ENCODE data around the gene CATSPER4. TPM values are rescaled to one million over a fixed set of nuclear protein-coding genes. Genes with fewer than 3 reads are reported as not detected.
A peak's percentile ranks its signal among the peaks of the same experiment; 100 is the strongest.

Gene CATSPER4
- total RNA-seq, 1 experiment from 2014 or later: 0.20 TPM

DNA sequence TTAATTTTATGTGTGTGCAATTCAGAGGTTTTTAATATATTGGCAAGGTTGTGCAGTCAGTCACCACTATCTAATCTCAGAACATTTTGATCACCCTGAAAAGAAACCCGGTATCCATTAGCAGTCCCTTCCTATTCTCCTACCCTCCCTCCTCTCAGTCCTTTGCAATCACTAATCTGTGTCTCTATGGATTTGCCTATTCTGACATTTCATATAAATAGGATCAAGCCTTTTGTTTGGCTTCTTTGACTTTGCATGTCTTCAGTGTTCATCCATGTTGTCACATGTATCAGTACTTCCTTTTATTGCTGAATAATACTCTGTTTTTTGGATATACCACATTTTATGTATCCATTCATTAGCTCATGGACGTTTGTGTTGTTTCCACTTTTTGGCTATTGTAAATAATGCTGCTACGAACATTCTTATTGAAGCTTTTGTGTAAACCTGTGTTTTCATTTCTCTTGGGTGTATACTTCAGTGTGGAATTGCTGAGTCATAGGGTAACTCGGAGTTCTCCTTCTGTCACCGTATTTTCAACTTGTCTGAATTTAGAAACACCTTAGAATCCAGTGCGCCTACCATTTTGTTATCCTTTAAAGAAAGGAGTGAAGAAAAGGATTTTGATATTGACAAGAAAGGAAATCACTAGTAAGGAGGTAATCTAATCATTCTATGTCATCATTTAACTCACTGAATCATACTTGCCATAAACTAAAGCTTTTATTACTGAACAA lies 47.0 kb downstream of the CATSPER4 start:
- Mint-ChIP-seq H3K4me3 (ENCODE audit: unreplicated experiment) (no peak overlapping the region), H3K36me3 (ENCODE audit: insufficient read depth, unreplicated experiment) (peaks cover 13% of the 10 kb centered on the region), H3K27me3 (ENCODE audit: insufficient read depth, unreplicated experiment) (no peaks in the 10 kb centered on the region), H3K27ac (ENCODE audit: unreplicated experiment) (peak overlapping the region; percentile 35), H3K9me3 (ENCODE audit: unreplicated experiment) (no peaks in the 10 kb centered on the region), H3K4me1 (ENCODE audit: low read depth, unreplicated experiment) (peaks cover 23% of the 10 kb centered on the region)
- Histone ChIP-seq H3K4me1 (peaks cover 7% of the 10 kb centered on the region), H3K36me3 (ENCODE audit: control insufficient read depth, insufficient read depth, low read length) (no peaks in the 10 kb centered on the region), H3K27me3 (replicated peaks; ENCODE audit: control insufficient read depth, insufficient read depth, low read length) (no peaks in the 10 kb centered on the region), H3K9me3 (no peaks in the 10 kb centered on the region), H3K4me3 (ENCODE audit: low read depth, low read length) (no peak overlapping the region)
- CTCF ChIA-PET: interaction anchor here (1.0 kb wide), 1 partner anchor 68 kb away, joined by 5 read pairs; the partner anchor contains the start of gene ZNF593
- POLR2A ChIA-PET: no interaction called here
- TF ChIP-seq, protein P1, sequence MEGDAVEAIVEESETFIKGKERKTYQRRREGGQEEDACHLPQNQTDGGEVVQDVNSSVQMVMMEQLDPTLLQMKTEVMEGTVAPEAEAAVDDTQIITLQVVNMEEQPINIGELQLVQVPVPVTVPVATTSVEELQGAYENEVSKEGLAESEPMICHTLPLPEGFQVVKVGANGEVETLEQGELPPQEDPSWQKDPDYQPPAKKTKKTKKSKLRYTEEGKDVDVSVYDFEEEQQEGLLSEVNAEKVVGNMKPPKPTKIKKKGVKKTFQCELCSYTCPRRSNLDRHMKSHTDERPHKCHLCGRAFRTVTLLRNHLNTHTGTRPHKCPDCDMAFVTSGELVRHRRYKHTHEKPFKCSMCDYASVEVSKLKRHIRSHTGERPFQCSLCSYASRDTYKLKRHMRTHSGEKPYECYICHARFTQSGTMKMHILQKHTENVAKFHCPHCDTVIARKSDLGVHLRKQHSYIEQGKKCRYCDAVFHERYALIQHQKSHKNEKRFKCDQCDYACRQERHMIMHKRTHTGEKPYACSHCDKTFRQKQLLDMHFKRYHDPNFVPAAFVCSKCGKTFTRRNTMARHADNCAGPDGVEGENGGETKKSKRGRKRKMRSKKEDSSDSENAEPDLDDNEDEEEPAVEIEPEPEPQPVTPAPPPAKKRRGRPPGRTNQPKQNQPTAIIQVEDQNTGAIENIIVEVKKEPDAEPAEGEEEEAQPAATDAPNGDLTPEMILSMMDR (IDR thresholded peaks at IDR 0.05; ENCODE audit: insufficient read depth in 1 of 2, low read depth in 1 of 2, low read length in 1 of 2, severe bottlenecking in 1 of 2, unreplicated experiment in 1 of 2): no peak
- BruUV-seq (replicated peaks): no TSS peak
- no peak for DNase-seq
- intact Hi-C loops (cut with micrococcal nuclease; ENCODE audit: unreplicated experiment): no loop called here

DNA sequence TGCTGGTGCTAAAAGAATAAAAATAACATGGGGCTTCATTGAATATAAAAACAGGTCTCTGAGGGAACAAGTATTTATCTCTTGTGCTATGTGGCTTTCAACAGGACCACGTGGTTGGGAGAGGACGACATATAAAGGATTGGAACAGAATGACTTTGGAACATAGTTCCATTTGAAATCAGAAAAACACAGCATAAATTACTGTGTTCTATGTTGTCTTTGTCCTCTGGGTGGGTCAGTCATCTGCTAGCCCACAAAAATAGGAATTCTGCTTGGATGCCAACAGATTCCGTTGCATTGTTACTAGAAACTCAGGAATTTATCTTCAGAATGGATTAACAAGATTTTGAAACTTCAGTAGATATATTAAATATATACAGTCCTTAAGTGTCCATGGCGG lies 49.5 kb downstream of the CATSPER4 start:
- Mint-ChIP-seq H3K4me1 (ENCODE audit: low read depth, unreplicated experiment) (peaks cover 17% of the 10 kb centered on the region), H3K36me3 (ENCODE audit: insufficient read depth, unreplicated experiment) (peaks cover 20% of the 10 kb centered on the region), H3K9me3 (ENCODE audit: unreplicated experiment) (no peaks in the 10 kb centered on the region), H3K27me3 (ENCODE audit: insufficient read depth, unreplicated experiment) (no peaks in the 10 kb centered on the region), H3K4me3 (ENCODE audit: unreplicated experiment) (no peak overlapping the region), H3K27ac (ENCODE audit: unreplicated experiment) (no peak overlapping the region)
- CTCF ChIA-PET: no interaction called here
- H3K4me1 ChIP-seq: peaks cover 7% of the 10 kb centered on the region
- TF ChIP-seq, protein P1 (IDR thresholded peaks at IDR 0.05; ENCODE audit: insufficient read depth in 1 of 2, low read depth in 1 of 2, low read length in 1 of 2, severe bottlenecking in 1 of 2, unreplicated experiment in 1 of 2): no peak
- H3K4me3 ChIP-seq (ENCODE audit: low read depth, low read length): no peak overlapping the region
- BruUV-seq (replicated peaks): no TSS peak
- POLR2A ChIA-PET: no interaction called here
- intact Hi-C loops (cut with micrococcal nuclease; ENCODE audit: unreplicated experiment): no loop called here
- no peaks in the 10 kb centered on the region for H3K27me3 ChIP-seq (replicated peaks; ENCODE audit: control insufficient read depth, insufficient read depth, low read length)
- no peaks in the 10 kb centered on the region for H3K9me3 ChIP-seq
- no peak for DNase-seq
- no peaks in the 10 kb centered on the region for H3K36me3 ChIP-seq (ENCODE audit: control insufficient read depth, insufficient read depth, low read length)

Other genes starting within 250 kb of the CATSPER4 start
- gene PAFAH2, start 192.5 kb upstream of the CATSPER4 start, total RNA-seq (2022): 8.0 and 11.1 TPM in 2 replicates
- gene EXTL1, start 168.8 kb upstream of the CATSPER4 start, total RNA-seq (2022): 0.09 and 0.34 TPM in 2 replicates
- 1.1 and 3.0 TPM in 2 replicates for gene SLC30A2, start 144.5 kb upstream of the CATSPER4 start, total RNA-seq (2022)
- not detected in 2 replicates for gene TRIM63, start 123.0 kb upstream of the CATSPER4 start, total RNA-seq (2022)
- gene PDIK1L, start 78.8 kb upstream of the CATSPER4 start, total RNA-seq (2022): 5.5 and 6.0 TPM in 2 replicates
- 0.12 and 0.16 TPM in 2 replicates for gene FAM110D, start 31.5 kb upstream of the CATSPER4 start, total RNA-seq (2022)
- not detected in 2 replicates for gene C1orf232, start 21.6 kb upstream of the CATSPER4 start, total RNA-seq (2022)
- gene ZNF593, start 20.7 kb upstream of the CATSPER4 start, total RNA-seq (2022): 50.0 and 50.8 TPM in 2 replicates
- 0.45 TPM in 1 of 2 replicates, not detected in the other for gene ZNF593OS, start 18.8 kb upstream of the CATSPER4 start, total RNA-seq (2022)
- 15.6 and 16.1 TPM in 2 replicates for gene CNKSR1, start 13.1 kb upstream of the CATSPER4 start, total RNA-seq (2022)
- 19.7 and 22.4 TPM in 2 replicates for gene CEP85, start 43.6 kb downstream of the CATSPER4 start, total RNA-seq (2022)
- gene SH3BGRL3, start 89.5 kb downstream of the CATSPER4 start, total RNA-seq (2022): 73.4 and 74.3 TPM in 2 replicates
- gene UBXN11, start 116.0 kb downstream of the CATSPER4 start, total RNA-seq (2022): 12.5 TPM in 2 replicates
- gene CD52, start 127.4 kb downstream of the CATSPER4 start, total RNA-seq (2022): not detected in 2 replicates
- gene CRYBG2, start 163.5 kb downstream of the CATSPER4 start, total RNA-seq (2022): 63.3 and 66.1 TPM in 2 replicates
- not detected in 2 replicates for gene ZNF683, start 182.1 kb downstream of the CATSPER4 start, total RNA-seq (2022)
- gene LIN28A, start 220.2 kb downstream of the CATSPER4 start, total RNA-seq (2022): 5.7 TPM in 2 replicates
- 46.9 and 55.6 TPM in 2 replicates for gene DHDDS, start 241.7 kb downstream of the CATSPER4 start, total RNA-seq (2022)

All from Caco-2 (cell line).